ENCODE data around the gene EEF1A2.

The EEF1A2 gene

GRCh38 chr20:63507083-63507743 is 8.3 kb upstream of the EEF1A2 start:
- no peak overlapping the region for H3K18ac ChIP-seq (ENCODE audit: low read length)
- no peak for DNase-seq (ENCODE audit: low spot score)
- no peak overlapping the region for H2BK120ac ChIP-seq (ENCODE audit: low read depth, low read length)
- no peak overlapping the region for H2BK15ac ChIP-seq (ENCODE audit: low read length)
- H3K4me1 ChIP-seq (ENCODE audit: control insufficient read depth in 2 of 2, insufficient read depth in 1 of 2, low read depth in 1 of 2, low read length in 2 of 2), result peaks cover 2 to 11% of the 10 kb centered on the region in 2 donors
- no peak overlapping the region for H4K8ac ChIP-seq (ENCODE audit: low read depth, low read length)
- peaks cover 9 to 27% of the 10 kb centered on the region in 2 donors for H3K9me3 ChIP-seq (replicated peaks in 1 of 2; ENCODE audit: control insufficient read depth in 2 of 2, insufficient read depth in 1 of 2, low read depth in 1 of 2, low read length in 2 of 2)
- H2BK5ac ChIP-seq (ENCODE audit: low read length), result no peak overlapping the region
- H2AK5ac ChIP-seq (ENCODE audit: low read depth, low read length), result no peak overlapping the region
- H2AFZ ChIP-seq (ENCODE audit: low read length), result no peak overlapping the region
- no peak overlapping the region for H2BK12ac ChIP-seq (ENCODE audit: low read length)
- no peaks in the 10 kb centered on the region for H3K79me1 ChIP-seq (ENCODE audit: low read depth, low read length)
- WGBS, 2 donors (ENCODE audit: extremely low coverage in 2 of 2, insufficient read length in 2 of 2, insufficient replicate concordance in 1 of 2), result no CpG with 5 or more reads among the region's 30 CpGs
- no peak overlapping the region for H3K4ac ChIP-seq (ENCODE audit: low read length)
- H3K14ac ChIP-seq (ENCODE audit: low read length), result no peak overlapping the region
- no peak overlapping the region for H3K4me3 ChIP-seq (ENCODE audit: low read length in 2 of 2)
- H3K23ac ChIP-seq (ENCODE audit: low read depth, low read length, poor library complexity), result no peak overlapping the region
- H3K27ac ChIP-seq (replicated peaks; ENCODE audit: low read length), result no peak overlapping the region
- no peak overlapping the region for H3K4me2 ChIP-seq (ENCODE audit: insufficient read depth, low read length, poor library complexity, severe bottlenecking)
- no peak overlapping the region for H4K91ac ChIP-seq (ENCODE audit: low read depth, low read length, poor library complexity)
- H3K36me3 ChIP-seq (replicated peaks in 1 of 2; ENCODE audit: control insufficient read depth in 2 of 2, insufficient read depth in 2 of 2, low read length in 2 of 2), result no peaks in the 10 kb centered on the region
- H3K27me3 ChIP-seq (ENCODE audit: control insufficient read depth in 3 of 3, insufficient read depth in 3 of 3, low read depth in 1 of 3, low read length in 3 of 3), result peaks cover 0 to 2% (median 0%) of the 10 kb centered on the region in 3 experiments
- no peak overlapping the region for H3K9ac ChIP-seq (ENCODE audit: low read depth, low read length, poor library complexity)

DNA sequence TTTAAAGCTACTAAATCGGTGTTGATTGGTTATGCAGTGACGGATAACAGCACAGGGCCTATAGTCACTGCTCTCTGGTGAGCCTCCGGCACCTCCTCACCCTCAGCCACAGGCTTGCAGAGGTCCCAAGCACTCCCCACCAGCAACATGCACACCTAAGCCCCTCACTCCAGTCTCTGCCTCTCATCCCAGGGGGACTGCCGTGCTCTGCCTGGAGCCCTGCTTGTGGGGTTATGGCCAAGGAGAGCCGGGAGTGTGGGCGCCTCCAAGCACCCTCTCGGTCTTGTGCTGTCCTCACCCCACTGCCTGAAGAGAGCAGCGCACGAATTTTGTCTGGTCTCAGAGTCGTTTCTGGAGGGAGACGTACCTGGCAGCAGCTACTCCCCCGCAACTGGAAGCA is 6.8 kb upstream of the EEF1A2 start:
- no peak overlapping the region for H3K4me3 ChIP-seq (ENCODE audit: low read length in 2 of 2)
- no peak overlapping the region for H2AFZ ChIP-seq (ENCODE audit: low read length)
- H2BK120ac ChIP-seq (ENCODE audit: low read depth, low read length), result no peak overlapping the region
- H3K4me2 ChIP-seq (ENCODE audit: insufficient read depth, low read length, poor library complexity, severe bottlenecking), result no peak overlapping the region
- no peak for DNase-seq (ENCODE audit: low spot score)
- H4K8ac ChIP-seq (ENCODE audit: low read depth, low read length), result no peak overlapping the region
- H2AK5ac ChIP-seq (ENCODE audit: low read depth, low read length), result no peak overlapping the region
- no CpG with 5 or more reads among the region's 12 CpGs for WGBS, 2 donors (ENCODE audit: extremely low coverage in 2 of 2, insufficient read length in 2 of 2, insufficient replicate concordance in 1 of 2)
- peaks cover 9 to 15% of the 10 kb centered on the region in 2 donors for H3K4me1 ChIP-seq (ENCODE audit: control insufficient read depth in 2 of 2, insufficient read depth in 1 of 2, low read depth in 1 of 2, low read length in 2 of 2)
- no peak overlapping the region for H2BK12ac ChIP-seq (ENCODE audit: low read length)
- H2BK5ac ChIP-seq (ENCODE audit: low read length), result no peak overlapping the region
- H3K14ac ChIP-seq (ENCODE audit: low read length), result no peak overlapping the region
- peaks cover 0 to 7% (median 5%) of the 10 kb centered on the region in 3 experiments for H3K27me3 ChIP-seq (ENCODE audit: control insufficient read depth in 3 of 3, insufficient read depth in 3 of 3, low read depth in 1 of 3, low read length in 3 of 3)
- H3K18ac ChIP-seq (ENCODE audit: low read length), result no peak overlapping the region
- no peaks in the 10 kb centered on the region for H3K36me3 ChIP-seq (replicated peaks in 1 of 2; ENCODE audit: control insufficient read depth in 2 of 2, insufficient read depth in 2 of 2, low read length in 2 of 2)
- H3K4ac ChIP-seq (ENCODE audit: low read length), result no peak overlapping the region
- no peak overlapping the region for H2BK15ac ChIP-seq (ENCODE audit: low read length)
- H3K27ac ChIP-seq (replicated peaks; ENCODE audit: low read length), result no peak overlapping the region
- peaks cover 9 to 27% of the 10 kb centered on the region in 2 donors for H3K9me3 ChIP-seq (replicated peaks in 1 of 2; ENCODE audit: control insufficient read depth in 2 of 2, insufficient read depth in 1 of 2, low read depth in 1 of 2, low read length in 2 of 2)
- no peak overlapping the region for H3K9ac ChIP-seq (ENCODE audit: low read depth, low read length, poor library complexity)
- H4K91ac ChIP-seq (ENCODE audit: low read depth, low read length, poor library complexity), result no peak overlapping the region
- no peak overlapping the region for H3K23ac ChIP-seq (ENCODE audit: low read depth, low read length, poor library complexity)
- H3K79me1 ChIP-seq (ENCODE audit: low read depth, low read length), result no peaks in the 10 kb centered on the region

GRCh38 chr20:63505281-63505680 is 6.4 kb upstream of the EEF1A2 start:
- WGBS, 2 donors (ENCODE audit: extremely low coverage in 2 of 2, insufficient read length in 2 of 2, insufficient replicate concordance in 1 of 2), result no CpG with 5 or more reads among the region's 8 CpGs
- Histone ChIP-seq H3K36me3 (replicated peaks in 1 of 2; ENCODE audit: control insufficient read depth in 2 of 2, insufficient read depth in 2 of 2, low read length in 2 of 2) (no peaks in the 10 kb centered on the region), H3K79me1 (ENCODE audit: low read depth, low read length) (no peaks in the 10 kb centered on the region), H3K4me3 (ENCODE audit: low read length in 2 of 2) (no peak overlapping the region), H3K4me2 (ENCODE audit: insufficient read depth, low read length, poor library complexity, severe bottlenecking) (no peak overlapping the region), H3K14ac (ENCODE audit: low read length) (no peak overlapping the region), H2AK5ac (ENCODE audit: low read depth, low read length) (no peak overlapping the region), H3K27ac (replicated peaks; ENCODE audit: low read length) (no peak overlapping the region), H4K91ac (ENCODE audit: low read depth, low read length, poor library complexity) (no peak overlapping the region), H3K18ac (ENCODE audit: low read length) (no peak overlapping the region), H4K8ac (ENCODE audit: low read depth, low read length) (no peak overlapping the region), H2AFZ (ENCODE audit: low read length) (no peak overlapping the region), H2BK15ac (ENCODE audit: low read length) (no peak overlapping the region), H3K4me1 (ENCODE audit: control insufficient read depth in 2 of 2, insufficient read depth in 1 of 2, low read depth in 1 of 2, low read length in 2 of 2) (peaks cover 9 to 15% of the 10 kb centered on the region in 2 donors), H3K23ac (ENCODE audit: low read depth, low read length, poor library complexity) (no peak overlapping the region), H3K4ac (ENCODE audit: low read length) (no peak overlapping the region), H3K27me3 (ENCODE audit: control insufficient read depth in 3 of 3, insufficient read depth in 3 of 3, low read depth in 1 of 3, low read length in 3 of 3) (peaks cover 0 to 11% (median 9%) of the 10 kb centered on the region in 3 experiments), H2BK12ac (ENCODE audit: low read length) (no peak overlapping the region), H3K9ac (ENCODE audit: low read depth, low read length, poor library complexity) (no peak overlapping the region), H2BK5ac (ENCODE audit: low read length) (no peak overlapping the region), H3K9me3 (replicated peaks in 1 of 2; ENCODE audit: control insufficient read depth in 2 of 2, insufficient read depth in 1 of 2, low read depth in 1 of 2, low read length in 2 of 2) (peaks cover 9 to 27% of the 10 kb centered on the region in 2 donors), H2BK120ac (ENCODE audit: low read depth, low read length) (no peak overlapping the region)
- DNase-seq (ENCODE audit: low spot score), result no peak

DNA sequence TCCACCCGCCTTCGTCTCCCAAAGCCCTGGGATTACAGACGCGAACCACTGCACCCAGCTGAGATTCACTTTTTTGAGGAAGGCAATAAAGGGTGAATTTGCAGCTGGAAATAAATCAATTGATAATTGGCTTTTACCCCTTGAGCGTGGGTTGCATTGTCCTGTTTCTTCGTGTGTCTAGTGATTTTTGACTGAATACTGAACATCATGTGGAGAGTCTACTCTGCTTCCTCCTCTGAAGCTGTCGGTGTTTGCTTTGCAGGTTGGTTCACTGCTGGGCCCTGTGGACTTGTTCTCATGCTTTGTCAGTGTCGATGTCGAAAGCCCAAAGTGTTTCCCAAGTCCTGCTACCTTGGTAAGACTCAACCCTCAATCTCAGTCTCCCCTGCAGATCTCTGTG is 5.8 kb upstream of the EEF1A2 start:
- Histone ChIP-seq H3K9me3 (replicated peaks in 1 of 2; ENCODE audit: control insufficient read depth in 2 of 2, insufficient read depth in 1 of 2, low read depth in 1 of 2, low read length in 2 of 2) (peaks cover 9 to 27% of the 10 kb centered on the region in 2 donors), H2BK5ac (ENCODE audit: low read length) (no peak overlapping the region), H3K79me1 (ENCODE audit: low read depth, low read length) (no peaks in the 10 kb centered on the region), H2AK5ac (ENCODE audit: low read depth, low read length) (no peak overlapping the region), H3K9ac (ENCODE audit: low read depth, low read length, poor library complexity) (no peak overlapping the region), H3K4me2 (ENCODE audit: insufficient read depth, low read length, poor library complexity, severe bottlenecking) (no peak overlapping the region), H3K27ac (replicated peaks; ENCODE audit: low read length) (no peak overlapping the region), H2BK15ac (ENCODE audit: low read length) (no peak overlapping the region), H3K36me3 (replicated peaks in 1 of 2; ENCODE audit: control insufficient read depth in 2 of 2, insufficient read depth in 2 of 2, low read length in 2 of 2) (no peaks in the 10 kb centered on the region), H3K23ac (ENCODE audit: low read depth, low read length, poor library complexity) (no peak overlapping the region), H2BK12ac (ENCODE audit: low read length) (no peak overlapping the region), H3K4ac (ENCODE audit: low read length) (no peak overlapping the region), H2AFZ (ENCODE audit: low read length) (no peak overlapping the region), H4K8ac (ENCODE audit: low read depth, low read length) (no peak overlapping the region), H3K27me3 (ENCODE audit: control insufficient read depth in 3 of 3, insufficient read depth in 3 of 3, low read depth in 1 of 3, low read length in 3 of 3) (peaks cover 5 to 17% (median 15%) of the 10 kb centered on the region in 3 experiments), H3K18ac (ENCODE audit: low read length) (no peak overlapping the region), H4K91ac (ENCODE audit: low read depth, low read length, poor library complexity) (no peak overlapping the region), H3K4me1 (ENCODE audit: control insufficient read depth in 2 of 2, insufficient read depth in 1 of 2, low read depth in 1 of 2, low read length in 2 of 2) (peaks cover 9 to 15% of the 10 kb centered on the region in 2 donors), H3K4me3 (ENCODE audit: low read length in 2 of 2) (no peak overlapping the region), H3K14ac (ENCODE audit: low read length) (no peak overlapping the region), H2BK120ac (ENCODE audit: low read depth, low read length) (no peak overlapping the region)
- no CpG with 5 or more reads among the region's 9 CpGs for WGBS, 2 donors (ENCODE audit: extremely low coverage in 2 of 2, insufficient read length in 2 of 2, insufficient replicate concordance in 1 of 2)
- DNase-seq (ENCODE audit: low spot score), result no peak

Data from neuronal stem cell (in vitro differentiated cells).